ENCODE results near the gene KRT3.

Gene KRT3

GRCh38 chr12:52741375-52742195 lies 54.3 kb downstream of the KRT3 start:
- no peak overlapping the region for H3K4me3 ChIP-seq (ENCODE audit: low read depth, low read length)

GRCh38 chr12:52740584-52740983 lies 55.3 kb downstream of the KRT3 start:
- no peak overlapping the region for H3K4me3 ChIP-seq (ENCODE audit: low read depth, low read length)

DNA sequence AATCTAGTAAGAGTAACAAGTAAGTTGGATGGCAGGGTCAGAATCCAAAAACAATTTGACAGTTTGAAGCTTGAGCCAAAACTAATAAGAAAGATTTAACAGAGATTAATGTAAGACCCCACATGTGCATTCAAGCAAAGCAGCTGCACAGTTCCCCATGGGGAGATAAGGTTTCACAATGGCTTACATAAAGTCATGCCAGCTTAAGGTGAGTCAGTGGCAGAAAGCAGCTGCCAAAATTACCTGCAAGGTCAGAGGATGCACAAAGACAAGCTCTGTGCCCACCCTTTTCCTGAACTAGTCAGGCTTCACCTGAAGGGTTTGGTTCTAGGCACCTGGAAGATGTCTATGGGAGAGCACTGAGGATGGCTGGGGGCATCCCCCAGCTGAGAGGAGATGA lies 56.0 kb downstream of the KRT3 start:
- H3K4me3 ChIP-seq (ENCODE audit: low read depth, low read length), result no peak overlapping the region

Measured in iPS-11a (cell line).